ENCODE measurements around the gene CFAP61.

DNA sequence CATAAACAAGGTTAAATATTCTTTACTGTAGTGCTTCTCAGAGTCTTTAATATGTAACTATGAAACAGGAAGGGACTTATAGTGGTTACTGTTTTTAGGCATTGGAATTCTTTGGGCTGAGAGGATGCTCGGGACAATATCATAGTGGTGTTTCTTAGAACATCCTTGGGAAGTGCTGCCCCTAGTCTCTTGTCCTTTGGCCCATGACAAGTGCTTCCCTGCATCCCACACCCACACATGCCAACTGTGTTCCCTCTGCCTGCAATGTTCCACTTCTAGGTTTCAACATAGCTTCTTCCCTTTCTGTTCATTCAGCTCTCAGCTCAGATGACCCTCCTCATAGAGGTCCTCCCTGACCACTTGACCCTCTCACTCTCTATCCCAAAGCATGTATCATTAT lies 37.6 kb downstream of the CFAP61 start:
- TF ChIP-seq GATA2 (IDR thresholded peaks at IDR 0.05; ENCODE audit: low read depth, low read length): no peak
- TF ChIP-seq GATA3 (IDR thresholded peaks at IDR 0.05; ENCODE audit: low read depth, low read length): no peak

All from SH-SY5Y (cell line).